ENCODE results near the gene RFX6.

RFX6 gene

GRCh38 chr6:116895935-116896334 lies 18.9 kb downstream of the RFX6 start:
- DNase-seq: no peak

- DNase-seq: no peak
Measured at GRCh38 chr6:116902634-116903033, 25.6 kb downstream of the RFX6 start.

GRCh38 chr6:116922853-116923548 lies 46.0 kb downstream of the RFX6 start:
- no peak for DNase-seq

GRCh38 chr6:116924245-116924644 lies 47.2 kb downstream of the RFX6 start:
- no peak for DNase-seq

- DNase-seq: no peak
Measured at GRCh38 chr6:116925088-116925794, 48.2 kb downstream of the RFX6 start.

- no peak for DNase-seq
Measured at GRCh38 chr6:116928677-116929076, 51.6 kb downstream of the RFX6 start.

GRCh38 chr6:116929825-116930224 lies 52.8 kb downstream of the RFX6 start:
- no peak for DNase-seq

- DNase-seq: no peak
Measured at GRCh38 chr6:116931456-116931855, 54.4 kb downstream of the RFX6 start.

- no peak for DNase-seq
Measured at GRCh38 chr6:116932496-116932895, 55.5 kb downstream of the RFX6 start.

- DNase-seq: no peak
Measured at GRCh38 chr6:116933485-116933884, 56.4 kb downstream of the RFX6 start.

GRCh38 chr6:116938305-116938704 lies 61.3 kb downstream of the RFX6 start:
- DNase-seq: no peak

- DNase-seq: no peak
Measured at GRCh38 chr6:116941727-116942126, 64.7 kb downstream of the RFX6 start.

GRCh38 chr6:116945809-116946208 lies 68.8 kb downstream of the RFX6 start:
- DNase-seq: no peak

GRCh38 chr6:116948533-116949304 lies 71.7 kb downstream of the RFX6 start:
- no peak for DNase-seq

- no peak for DNase-seq
Measured at GRCh38 chr6:116949964-116950363, 72.9 kb downstream of the RFX6 start.

- DNase-seq: no peak
Measured at GRCh38 chr6:116954335-116954734, 77.3 kb downstream of the RFX6 start.

GRCh38 chr6:116954938-116955337 lies 77.9 kb downstream of the RFX6 start:
- no peak for DNase-seq

- DNase-seq: no peak
Measured at GRCh38 chr6:116955773-116956172, 78.7 kb downstream of the RFX6 start.

GRCh38 chr6:116963972-116964371 lies 86.9 kb downstream of the RFX6 start:
- DNase-seq: no peak

GRCh38 chr6:116966675-116967576 lies 89.9 kb downstream of the RFX6 start:
- DNase-seq: no peak

GRCh38 chr6:116969211-116969863 lies 92.3 kb downstream of the RFX6 start:
- DNase-seq: peak; percentile 56

GRCh38 chr6:116971959-116972358 lies 94.9 kb downstream of the RFX6 start:
- DNase-seq: peak; percentile 72

All from hematopoietic multipotent progenitor cell treated with erythropoietin and hydrocortisone succinate and interleukin-3 and kit ligand, for 8 days (in vitro differentiated cells).